Urothelium cell line (cell line): ENCODE data around the gene TUBB8B.
"Not testable (repeated sequence)": the region's sequence is repeated elsewhere in the genome, so short reads cannot be mapped to it uniquely, and the experiment has no call there.

Experiments
- DNase-seq: peaks from one replicate; pipeline ENCODE4 v3.0.0; 2011; ENCODE audit warnings: low spot score, mixed read lengths
- FAIRE-seq: peaks from 2 replicates; lab custom pipeline; 2011; peaks lifted over from hg19 to GRCh38; lab: Jason Lieb, UNC

TUBB8B gene

GRCh38 chr18:48696-49095 is 719 bp downstream of the TUBB8B start:
- not testable (repeated sequence) for DNase-seq, FAIRE-seq

- FAIRE-seq, DNase-seq: not testable (repeated sequence)
Observed at GRCh38 chr18:13177-13576, 36.2 kb downstream of the TUBB8B start.

- not testable (repeated sequence) for DNase-seq, FAIRE-seq
Observed at GRCh38 chr18:12773-13172, 36.6 kb downstream of the TUBB8B start.

- FAIRE-seq, DNase-seq: not testable (repeated sequence)
Observed at GRCh38 chr18:11383-12274, 37.8 kb downstream of the TUBB8B start.

GRCh38 chr18:10624-11184 is 38.7 kb downstream of the TUBB8B start:
- DNase-seq, FAIRE-seq: not testable (repeated sequence)

- not testable (repeated sequence) for FAIRE-seq, DNase-seq
Observed at GRCh38 chr18:9937-10336, 39.5 kb downstream of the TUBB8B start.
